Right lobe of liver (tissue), 4 donors: ENCODE measurements around the gene MYO15A.

Experiments
- POLR2A ChIP-seq: fragments of 450-650 bp; IDR thresholded peaks from one replicate; pipeline ENCODE4 v1.6.1; 2017; ENCODE audit warnings: antibody characterized with exemption, mild to moderate bottlenecking
- TF ChIP-seq, protein P1 (sequence below), 4 donors: fragments of 200-600 bp in 3 of 4; fragments of 450-650 bp in 1 of 4; IDR thresholded peaks; one replicate each; pipeline versions ENCODE4 v1.5.1 to v1.8.0; 2016 to 2022; ENCODE audit warnings: antibody characterized with exemption in 4 of 4, mild to moderate bottlenecking in 2 of 4
- donor health status: DM: no; HTN: no; CAD: no.
- donor health status: DM: no; HTN: no; CAD: no.
- donor health status: DM: no; HTN: yes; CAD: no.

GRCh38 chr17:18117533-18117932 is 9.0 kb downstream of the MYO15A start:
- TF ChIP-seq, protein P1, sequence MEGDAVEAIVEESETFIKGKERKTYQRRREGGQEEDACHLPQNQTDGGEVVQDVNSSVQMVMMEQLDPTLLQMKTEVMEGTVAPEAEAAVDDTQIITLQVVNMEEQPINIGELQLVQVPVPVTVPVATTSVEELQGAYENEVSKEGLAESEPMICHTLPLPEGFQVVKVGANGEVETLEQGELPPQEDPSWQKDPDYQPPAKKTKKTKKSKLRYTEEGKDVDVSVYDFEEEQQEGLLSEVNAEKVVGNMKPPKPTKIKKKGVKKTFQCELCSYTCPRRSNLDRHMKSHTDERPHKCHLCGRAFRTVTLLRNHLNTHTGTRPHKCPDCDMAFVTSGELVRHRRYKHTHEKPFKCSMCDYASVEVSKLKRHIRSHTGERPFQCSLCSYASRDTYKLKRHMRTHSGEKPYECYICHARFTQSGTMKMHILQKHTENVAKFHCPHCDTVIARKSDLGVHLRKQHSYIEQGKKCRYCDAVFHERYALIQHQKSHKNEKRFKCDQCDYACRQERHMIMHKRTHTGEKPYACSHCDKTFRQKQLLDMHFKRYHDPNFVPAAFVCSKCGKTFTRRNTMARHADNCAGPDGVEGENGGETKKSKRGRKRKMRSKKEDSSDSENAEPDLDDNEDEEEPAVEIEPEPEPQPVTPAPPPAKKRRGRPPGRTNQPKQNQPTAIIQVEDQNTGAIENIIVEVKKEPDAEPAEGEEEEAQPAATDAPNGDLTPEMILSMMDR (IDR thresholded peaks at IDR 0.05): no peak
- peak; percentile 67 for TF ChIP-seq POLR2A
